GM18511 (cell line): ENCODE measurements around the gene NDUFS5.
"Not testable (repeated sequence)": the region's sequence is repeated elsewhere in the genome, so short reads cannot be mapped to it uniquely, and the experiment has no call there.

Source experiments
- ATAC-seq: cut with Tn5 transposase; IDR thresholded peaks from one replicate; pipeline ENCODE4 v1.9.1; 2021; ENCODE audit warnings: mild to moderate bottlenecking, moderate library complexity; ENCODE audit not compliant: unreplicated experiment

The NDUFS5 gene

DNA sequence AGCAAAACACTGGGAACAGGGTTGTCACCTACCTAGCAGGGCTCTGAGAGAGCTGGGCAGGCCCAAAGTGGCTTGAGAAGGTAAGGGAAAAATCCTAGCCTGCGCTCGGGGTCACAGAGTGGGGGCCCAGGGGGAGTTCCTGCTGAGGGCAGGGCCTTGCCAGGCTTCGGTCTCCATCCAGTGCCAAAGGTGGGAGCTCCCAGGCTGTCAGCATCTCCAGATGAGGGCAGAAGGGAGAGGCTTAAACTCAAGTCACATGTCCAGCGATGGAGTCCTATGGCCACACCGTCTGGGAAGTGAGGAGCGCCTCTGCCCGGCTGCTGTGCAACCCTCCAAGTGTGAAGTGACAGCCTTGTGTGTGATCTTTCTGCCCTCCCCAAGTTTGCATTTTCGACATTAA lies 11.2 kb upstream of the NDUFS5 start:
- ATAC-seq, result not testable (repeated sequence)

DNA sequence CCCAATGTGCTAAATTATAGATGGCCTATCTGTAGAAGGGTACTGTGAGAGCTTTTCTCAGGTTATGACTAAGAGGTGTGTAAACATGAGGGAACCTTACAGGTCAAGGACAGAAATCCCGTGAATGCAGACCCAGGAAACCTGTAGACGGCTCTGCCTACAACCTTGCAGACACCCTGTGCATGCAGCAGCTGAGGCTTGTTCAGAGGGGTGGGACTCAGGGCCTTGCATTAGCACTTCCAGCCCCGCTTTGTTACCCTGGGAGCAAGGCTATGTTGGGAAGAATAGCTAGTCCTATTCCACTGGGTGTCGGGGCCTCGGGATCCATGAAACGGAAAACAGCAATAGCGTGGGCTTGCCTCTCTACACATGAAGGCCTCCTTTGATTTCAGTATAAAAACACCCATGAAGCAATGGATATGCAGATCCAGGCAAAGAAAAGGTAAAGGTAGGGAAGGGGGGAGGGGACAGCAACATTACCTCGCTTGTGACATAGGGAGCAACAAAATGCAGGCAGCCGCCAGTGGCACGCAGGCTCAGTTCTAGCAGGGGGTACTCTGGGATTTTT lies 9.5 kb upstream of the NDUFS5 start:
- no peak for ATAC-seq

DNA sequence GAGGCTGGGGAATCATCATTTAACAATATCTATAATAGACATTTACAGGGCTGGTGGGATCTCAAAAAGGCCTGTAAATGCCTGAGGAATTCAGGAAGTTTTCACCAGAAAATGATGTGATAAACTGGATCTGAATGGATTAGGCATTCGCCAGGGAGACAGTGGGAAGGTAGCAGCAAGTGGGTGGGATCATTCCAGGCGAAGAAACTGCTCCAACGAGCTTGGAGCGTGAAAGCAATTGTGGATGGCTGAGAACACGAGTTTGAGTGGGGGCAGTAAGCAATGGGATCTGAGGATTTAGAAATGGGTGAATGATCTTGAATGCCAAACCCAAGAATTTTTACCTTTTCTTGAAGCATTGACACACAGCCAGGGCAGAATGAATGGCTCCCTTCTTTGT lies 8.9 kb upstream of the NDUFS5 start:
- ATAC-seq, result no peak

DNA sequence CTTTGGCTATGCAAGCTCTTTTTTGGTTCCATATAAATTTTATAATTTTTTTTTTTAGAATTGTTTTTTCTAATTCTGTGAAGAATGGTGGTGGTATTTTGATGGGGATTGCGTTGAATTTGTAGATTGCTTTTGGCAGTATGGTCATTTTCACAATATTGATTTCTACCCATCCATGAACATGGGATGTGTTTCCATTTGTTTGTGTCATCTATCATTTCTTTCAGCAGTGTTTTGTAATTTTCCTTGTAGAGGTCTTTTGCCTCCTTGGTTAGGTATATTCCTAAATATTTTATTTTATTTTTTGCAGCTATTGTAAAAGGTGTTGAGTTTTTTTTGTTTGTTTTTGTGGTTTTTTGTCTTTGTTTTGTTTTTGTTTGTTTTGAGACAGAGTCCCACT lies 5.7 kb upstream of the NDUFS5 start:
- not testable (repeated sequence) for ATAC-seq

DNA sequence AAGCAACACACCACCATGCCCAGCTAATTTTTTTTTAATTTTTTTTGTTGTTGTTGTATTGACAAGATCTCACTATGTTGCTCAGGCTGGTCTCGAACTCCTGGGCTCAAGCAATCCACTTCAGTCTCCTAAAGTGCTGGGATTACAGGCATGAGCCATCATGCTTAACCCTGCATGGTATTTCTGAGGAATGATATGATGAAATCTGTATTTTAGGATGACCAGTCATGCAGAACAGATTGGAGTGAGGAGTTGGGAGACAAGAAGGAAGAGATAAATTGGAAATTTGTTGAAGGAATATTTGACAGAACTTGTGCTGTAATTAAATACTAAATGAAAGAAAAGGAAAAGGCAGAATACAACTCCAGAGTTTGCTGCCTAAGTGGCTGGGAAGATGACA lies 4.7 kb upstream of the NDUFS5 start:
- no peak for ATAC-seq

DNA sequence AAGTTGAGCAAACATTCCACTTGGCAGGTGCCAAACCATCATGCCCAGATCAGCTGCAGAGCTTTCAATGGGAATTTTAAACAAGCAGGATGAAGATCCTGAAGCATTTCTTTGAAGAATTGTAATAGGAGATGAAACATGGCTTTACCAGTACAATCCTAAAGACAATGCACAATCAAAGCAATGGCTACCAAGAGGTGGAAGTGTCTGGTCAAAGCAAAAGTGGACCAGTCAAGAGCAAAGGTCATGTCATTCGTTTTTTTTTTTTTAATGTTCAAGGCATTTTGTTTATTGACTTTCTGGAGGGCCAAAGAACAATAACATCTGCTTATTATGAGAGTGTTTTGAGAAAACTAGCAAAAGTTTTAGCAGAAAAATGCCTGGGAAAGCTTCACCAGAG lies 3.0 kb upstream of the NDUFS5 start:
- ATAC-seq, result no peak

DNA sequence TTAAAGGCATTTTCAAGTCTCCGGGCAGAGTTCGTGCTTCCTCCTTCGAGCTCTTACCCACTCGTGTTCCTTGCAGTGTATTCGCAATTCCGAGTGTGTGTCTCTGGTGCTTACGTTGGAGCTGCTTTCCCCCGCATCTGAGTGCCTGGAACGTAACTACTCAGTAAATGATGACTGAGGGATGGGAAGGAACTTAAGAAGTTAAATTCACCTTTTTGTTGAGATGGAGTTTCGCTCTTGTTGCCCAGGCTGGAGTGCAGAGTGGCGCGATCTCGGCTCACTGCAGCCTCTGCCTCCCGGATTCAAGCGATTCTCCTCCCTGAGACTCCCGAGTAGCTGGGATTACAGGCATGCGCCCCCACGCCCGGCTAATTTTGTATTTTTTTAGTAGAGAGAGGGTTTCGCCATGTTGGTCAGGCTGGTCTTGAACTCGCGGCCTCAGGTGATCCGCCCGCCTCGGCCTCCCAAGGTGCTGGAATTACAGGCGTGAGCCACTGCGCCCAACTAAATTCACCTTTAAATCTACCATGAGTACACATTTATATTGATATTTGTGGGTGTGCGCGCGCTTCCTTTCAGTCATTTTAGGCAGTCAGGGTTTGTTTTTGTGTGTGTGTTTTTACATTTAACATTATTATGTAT lies 837 bp downstream of the NDUFS5 start:
- no peak for ATAC-seq

DNA sequence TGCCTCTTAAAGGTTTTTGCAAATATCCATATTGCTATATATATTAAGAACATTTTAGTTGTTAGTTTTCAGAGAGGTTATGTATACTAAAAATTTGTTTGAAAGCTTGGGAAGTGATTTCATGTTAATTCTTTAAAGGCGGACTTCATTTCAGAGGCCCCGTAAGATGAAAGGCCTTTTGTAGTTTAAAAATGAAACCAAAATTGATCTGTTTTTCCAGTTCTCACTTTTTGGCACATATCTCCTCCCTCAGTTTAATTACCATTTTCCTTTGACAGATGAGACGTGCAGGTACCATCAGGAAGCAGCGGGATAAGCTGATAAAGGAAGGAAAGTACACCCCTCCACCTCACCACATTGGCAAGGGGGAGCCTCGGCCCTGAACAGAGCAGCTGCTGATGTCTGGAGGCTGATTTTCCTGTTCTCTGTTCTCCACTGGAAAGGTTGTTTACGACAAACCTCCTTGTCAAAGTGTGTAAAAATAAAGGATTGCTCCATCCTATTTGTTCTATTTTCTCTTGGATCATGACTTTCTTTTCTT lies 8.0 kb downstream of the NDUFS5 start:
- ATAC-seq, result no peak

DNA sequence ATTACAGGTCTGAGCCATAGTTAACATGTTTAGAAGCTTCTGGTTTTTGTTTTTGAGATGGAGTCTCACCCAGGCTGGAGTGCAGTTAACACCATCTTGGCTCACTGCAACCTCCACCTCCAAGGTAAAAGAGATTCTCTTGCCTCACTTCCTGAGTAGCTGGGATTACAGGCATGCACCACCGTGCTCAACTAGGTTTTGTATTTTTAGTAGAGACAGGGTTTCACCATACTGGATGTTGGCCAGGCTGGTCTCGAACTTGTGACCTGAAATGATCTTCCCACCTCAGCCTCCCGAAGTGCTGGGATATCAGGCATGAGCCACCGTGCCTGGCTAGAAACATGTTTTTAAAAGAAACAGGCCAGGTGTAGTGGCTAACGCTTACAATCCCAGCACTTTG lies 10.5 kb downstream of the NDUFS5 start:
- no peak for ATAC-seq

DNA sequence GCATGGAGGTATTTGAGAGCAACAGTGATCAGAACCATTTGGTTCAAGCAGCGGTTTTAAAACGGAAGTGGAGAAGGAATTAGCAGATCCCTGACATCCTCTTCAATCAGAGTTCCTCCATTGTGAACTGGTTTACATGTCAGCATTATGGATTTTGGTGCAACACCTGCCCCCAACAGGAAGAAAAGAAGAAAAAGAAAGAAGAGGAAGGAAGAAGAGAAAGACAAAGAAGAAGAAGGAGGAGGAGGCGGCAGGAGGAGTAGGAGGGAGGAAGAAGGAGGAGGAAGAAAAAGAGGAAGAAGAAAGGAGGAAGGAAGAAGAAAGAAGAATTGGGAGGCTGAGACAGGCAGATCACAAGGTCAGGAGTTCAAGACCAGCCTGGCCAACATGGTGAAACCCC lies 17.4 kb downstream of the NDUFS5 start:
- no peak for ATAC-seq

DNA sequence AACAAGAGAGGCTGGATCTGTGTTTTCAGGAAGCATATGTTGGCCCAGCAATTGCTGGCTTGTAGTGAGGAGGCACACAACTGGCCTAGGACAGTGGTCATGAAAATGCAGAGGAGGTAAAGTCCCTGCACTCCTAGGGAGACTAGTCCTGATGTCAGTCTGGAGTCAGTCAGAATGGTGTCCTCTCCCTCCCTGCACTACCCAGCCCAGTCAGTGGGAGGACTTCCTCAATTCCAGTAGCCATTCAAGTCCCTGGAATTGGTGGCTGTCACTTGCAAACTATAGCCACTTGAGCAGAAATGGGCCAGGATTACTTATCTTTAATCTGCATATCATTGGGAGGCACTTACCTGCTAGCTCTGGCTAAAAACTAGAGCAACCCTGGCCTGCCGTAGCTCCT lies 18.6 kb downstream of the NDUFS5 start:
- no peak for ATAC-seq

DNA sequence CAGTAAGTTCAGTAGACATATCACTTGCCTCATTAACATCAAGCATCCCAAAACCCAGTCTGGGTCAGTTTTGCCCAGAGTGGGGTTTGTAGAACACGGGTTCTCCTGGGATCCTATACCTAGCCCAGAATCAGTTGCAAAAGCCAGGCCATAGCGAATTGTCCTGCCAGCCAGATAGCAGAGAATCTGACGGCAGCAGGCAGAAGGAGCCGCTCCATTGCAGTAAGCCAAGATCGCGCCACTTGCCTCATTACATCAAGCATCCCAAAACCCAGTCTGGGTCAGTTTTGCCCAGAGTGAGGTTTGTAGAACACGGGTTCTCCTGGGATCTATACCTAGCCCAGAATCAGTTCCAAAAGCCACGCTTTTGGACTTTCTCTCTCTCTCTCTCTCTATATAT lies 19.1 kb downstream of the NDUFS5 start:
- no peak for ATAC-seq

DNA sequence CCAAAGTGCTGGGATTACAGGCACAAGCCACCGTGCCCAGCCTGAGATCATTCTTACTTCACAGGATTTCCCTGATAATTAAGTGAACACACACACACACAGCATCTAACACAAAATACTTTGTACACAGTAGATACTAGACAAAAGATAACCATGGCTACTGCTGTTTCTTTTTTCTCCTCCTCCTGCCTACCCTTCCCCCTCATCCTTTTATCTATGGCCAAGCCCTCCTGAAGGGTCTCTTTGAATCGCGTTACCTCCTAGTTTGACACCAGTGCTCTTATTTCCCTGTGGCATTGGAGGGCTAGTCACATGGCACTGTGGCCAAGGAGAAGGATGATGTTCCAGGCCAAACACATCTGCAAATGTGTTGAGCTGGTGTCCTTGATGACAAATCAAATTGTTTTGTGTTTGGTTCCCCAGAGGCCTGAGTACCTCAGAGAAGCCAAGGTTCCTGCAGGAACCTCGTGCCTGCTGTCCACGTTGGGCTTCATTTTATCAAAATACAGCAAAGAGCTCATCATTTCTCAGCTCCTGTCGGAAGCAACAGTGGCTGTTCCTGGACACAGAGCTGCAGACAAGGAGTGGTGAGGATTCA lies 20.6 kb downstream of the NDUFS5 start:
- no peak for ATAC-seq

DNA sequence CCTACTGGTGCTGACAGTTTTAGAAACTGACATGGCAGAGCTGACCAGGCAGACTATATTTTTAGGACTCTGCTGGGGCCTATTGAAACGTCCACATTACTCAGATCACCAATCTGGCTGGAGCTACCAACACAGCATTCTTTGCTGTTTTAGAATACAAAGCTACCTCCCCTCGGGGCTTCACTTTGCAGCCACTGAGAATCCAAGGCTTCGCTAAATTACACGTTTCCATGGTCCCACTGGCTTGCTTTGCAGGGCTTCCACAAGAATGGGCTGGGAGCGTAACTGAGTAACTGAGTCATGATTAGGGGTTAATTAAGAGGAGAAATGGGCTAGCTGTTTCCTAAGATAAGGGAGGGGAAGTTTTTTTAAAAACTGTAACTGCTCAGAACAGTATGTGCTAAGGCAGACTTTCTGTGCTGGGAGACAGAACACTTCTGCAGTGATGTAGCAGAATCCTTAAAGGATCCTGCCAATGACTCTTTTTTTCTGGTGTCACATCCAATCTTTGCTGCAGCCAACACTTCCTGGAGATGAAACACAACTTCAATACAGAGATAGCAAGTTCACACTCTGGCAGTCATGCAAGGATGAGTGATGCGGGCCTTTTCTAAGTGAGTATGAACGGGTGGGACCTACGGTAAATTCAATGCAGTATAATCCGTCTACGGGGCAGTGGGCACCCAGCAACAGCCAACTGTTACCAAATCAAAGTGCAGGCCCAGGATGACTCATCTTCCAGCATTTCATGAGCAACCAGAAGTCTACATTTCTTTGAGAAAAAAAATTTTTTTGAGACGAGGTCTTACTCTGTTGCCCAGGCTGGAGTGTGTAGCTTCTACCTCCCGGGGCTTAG lies 21.5 kb downstream of the NDUFS5 start:
- peak; percentile 57 for ATAC-seq

DNA sequence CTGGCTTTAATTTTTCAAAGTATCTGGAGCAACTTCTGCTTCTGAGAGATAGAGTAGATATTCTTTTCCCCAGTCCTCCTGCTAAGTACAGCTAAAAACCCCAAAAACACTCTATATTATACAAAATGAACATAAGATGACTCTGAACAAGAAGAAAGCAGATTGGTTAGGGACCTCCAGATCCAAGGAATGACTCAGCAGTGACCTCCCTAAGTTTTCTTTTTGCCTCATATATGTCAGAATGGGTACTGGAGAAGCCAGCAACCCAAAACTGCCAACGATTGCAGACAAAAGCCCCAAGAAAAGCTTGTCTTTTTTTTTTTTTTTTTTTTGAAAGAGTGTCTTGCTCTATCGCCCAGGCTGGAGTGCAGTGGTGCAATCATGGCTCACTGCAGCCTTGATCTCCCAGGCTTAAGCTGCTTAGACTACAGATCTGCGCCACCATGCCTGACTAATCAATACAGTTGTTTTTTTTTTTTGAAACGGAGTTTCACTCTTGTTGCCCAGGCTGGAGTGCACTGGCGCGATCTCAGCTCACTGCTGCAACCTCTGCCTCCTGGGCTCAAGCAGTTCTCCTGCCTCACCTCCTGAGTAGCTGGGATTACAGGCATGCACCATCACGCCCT lies 22.7 kb downstream of the NDUFS5 start:
- ATAC-seq, result no peak

DNA sequence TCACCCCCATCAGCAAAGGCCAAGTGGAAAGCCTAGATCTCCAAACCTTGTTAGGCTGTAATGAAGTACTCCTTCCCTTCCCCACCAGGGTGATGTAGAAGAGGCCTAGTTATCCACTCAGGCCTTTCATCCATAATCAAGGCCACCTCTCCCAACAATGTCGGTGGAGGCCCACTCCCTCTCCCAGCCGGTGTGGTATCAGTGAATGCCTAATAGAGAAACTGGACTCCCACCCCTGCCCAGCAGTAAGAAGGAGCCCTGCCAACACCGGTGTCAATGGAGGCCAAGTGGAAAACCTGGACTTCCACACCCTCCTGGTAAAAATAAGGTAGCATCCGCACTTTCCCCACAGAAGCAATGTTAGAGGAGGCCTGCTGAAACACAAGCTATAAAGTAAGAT lies 23.9 kb downstream of the NDUFS5 start:
- ATAC-seq, result no peak

DNA sequence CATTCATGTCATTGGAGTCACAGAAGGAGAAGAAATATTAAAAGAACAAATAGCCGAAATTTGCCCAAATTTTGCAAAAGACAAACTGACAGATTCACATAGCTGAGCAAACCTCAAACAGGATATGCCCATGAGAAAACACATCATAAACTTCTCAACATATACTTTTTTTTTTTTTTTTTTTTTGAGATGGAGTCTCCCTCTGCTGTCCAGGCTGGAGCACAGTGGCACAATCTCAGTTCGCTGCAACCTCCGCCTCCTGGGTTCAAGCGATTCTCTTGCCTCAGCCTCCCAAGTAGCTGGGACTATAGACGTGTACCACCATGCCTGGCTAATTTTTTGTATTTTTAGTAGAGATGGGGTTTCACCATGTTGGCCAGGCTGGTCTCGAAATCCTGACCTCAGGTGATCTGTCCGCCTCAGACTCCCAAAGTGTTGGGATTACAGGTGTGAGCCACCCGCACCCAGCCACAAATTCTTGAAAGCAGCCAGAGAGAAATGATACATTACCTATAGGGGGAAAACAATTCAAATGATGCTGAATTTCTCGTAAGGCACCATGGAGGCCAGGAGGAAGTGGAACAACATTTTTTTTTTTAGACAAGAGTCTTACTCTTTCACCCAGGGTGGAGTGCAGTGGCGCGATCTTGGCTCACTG lies 25.2 kb downstream of the NDUFS5 start:
- ATAC-seq, result not testable (repeated sequence)

DNA sequence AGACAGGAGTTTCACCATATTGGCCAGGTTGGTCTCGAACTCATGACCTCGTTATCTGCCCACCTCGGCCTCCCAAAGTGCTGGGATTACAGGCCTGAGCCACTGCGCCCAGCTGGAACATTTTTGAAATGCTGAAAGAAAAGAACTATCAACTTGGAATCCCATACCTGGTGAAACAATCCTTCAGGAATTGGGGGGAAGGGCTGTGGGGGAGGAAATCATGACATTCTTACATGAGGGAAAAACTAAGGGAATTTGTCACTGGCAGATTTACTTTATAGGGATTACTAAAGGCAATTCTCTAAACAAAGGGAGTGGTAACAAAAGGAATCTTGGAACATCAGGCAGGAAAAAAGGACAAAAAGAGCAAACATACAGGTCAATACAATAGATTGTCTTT lies 25.8 kb downstream of the NDUFS5 start:
- ATAC-seq, result no peak

DNA sequence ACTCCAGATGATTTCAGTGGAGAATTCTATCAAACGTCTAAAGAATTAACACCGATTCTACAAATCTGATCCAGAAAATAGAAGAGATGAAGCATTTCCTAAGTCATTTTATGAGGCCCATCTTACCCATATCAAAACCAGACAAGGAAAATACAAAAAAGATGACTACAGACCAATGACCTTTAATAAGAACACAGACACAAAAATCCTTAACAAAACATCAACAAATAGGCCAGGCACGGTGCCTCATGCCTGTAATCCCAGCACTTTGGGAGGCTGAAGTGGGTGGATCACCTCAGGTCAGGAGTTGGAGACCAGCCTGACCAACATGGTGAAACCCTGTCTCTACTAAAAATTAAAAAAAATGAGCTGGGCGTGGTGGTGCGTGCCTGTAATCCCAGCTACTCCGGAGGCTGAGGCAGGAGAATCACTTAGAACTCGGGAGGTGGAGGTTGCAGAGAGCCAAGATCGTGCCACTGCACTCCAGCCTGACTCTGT lies 29.1 kb downstream of the NDUFS5 start:
- not testable (repeated sequence) for ATAC-seq

DNA sequence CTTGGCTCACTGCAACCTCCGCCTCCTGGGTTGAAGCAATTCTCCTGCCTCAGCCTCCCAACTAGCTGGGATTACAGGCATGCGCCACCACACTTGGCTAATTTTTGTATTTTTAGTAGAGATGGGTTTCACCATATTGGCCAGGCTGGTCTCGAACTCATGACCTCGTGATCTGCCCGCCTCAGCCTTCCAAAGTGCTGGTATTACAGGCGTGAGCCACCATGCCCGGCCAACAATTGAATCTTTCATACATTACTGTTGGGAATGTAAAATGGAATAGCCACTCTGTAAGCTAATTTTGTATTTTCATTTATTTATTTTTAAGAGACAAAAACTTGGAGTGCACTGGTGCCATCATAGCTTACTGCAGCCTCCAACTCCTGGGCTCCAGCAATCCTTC lies 35.4 kb downstream of the NDUFS5 start:
- not testable (repeated sequence) for ATAC-seq
